MM.1S (cell line): ENCODE measurements around the gene FASTKD1.

Experiments
- EZH2 ChIP-seq: fragments of 300-600 bp; sonication (generic); optimal IDR thresholded peaks from 2 replicates; pipeline ENCODE3; 2017; ENCODE audit warnings: low read depth, mild to moderate bottlenecking, antibody characterized with exemption, low read length, mixed read lengths
- EZH2phosphoT487 ChIP-seq: fragments of 300-600 bp; sonication (generic); IDR thresholded peaks from 2 replicates; pipeline ENCODE4 v1.6.1; 2018; ENCODE audit warnings: antibody characterized with exemption, low read length
- TF ChIP-seq, protein P1 (sequence below): fragments of 300-600 bp; sonication (generic); IDR thresholded peaks from 2 replicates; pipeline ENCODE4 v1.5.1; 2016; ENCODE audit warnings: antibody characterized with exemption, low read length, mixed read lengths

DNA sequence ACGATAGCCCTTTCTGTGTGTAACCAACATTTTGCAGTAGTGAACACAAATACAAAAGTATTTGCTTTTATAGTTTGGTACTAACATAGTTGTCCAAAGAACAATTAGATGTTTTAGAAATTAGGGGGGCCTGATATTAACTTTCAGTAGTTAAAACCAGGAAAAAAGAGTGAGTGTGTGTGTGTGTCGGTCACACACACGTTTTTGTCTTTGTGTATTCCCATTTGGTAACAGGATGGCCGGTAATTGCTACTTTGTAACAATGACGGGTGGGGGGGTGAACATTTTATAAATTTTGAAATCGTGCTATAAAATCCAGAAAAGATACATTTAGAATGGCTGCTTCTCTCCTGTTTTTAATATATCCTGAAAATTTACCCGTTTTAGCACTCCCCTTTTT, 12.0 kb upstream of the FASTKD1 start:
- TF ChIP-seq, protein P1, sequence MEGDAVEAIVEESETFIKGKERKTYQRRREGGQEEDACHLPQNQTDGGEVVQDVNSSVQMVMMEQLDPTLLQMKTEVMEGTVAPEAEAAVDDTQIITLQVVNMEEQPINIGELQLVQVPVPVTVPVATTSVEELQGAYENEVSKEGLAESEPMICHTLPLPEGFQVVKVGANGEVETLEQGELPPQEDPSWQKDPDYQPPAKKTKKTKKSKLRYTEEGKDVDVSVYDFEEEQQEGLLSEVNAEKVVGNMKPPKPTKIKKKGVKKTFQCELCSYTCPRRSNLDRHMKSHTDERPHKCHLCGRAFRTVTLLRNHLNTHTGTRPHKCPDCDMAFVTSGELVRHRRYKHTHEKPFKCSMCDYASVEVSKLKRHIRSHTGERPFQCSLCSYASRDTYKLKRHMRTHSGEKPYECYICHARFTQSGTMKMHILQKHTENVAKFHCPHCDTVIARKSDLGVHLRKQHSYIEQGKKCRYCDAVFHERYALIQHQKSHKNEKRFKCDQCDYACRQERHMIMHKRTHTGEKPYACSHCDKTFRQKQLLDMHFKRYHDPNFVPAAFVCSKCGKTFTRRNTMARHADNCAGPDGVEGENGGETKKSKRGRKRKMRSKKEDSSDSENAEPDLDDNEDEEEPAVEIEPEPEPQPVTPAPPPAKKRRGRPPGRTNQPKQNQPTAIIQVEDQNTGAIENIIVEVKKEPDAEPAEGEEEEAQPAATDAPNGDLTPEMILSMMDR, result no peak
- TF ChIP-seq EZH2phosphoT487 (no peak), EZH2 (no peak)
